A673 (cell line): ENCODE results near the gene ARHGEF28. TPM values are rescaled to one million over a fixed set of nuclear protein-coding genes. Genes with fewer than 3 reads are reported as not detected.

Experiments used
- BruUV-seq: library from RNA; stranded (reverse); fragments of 400-500 nt; replicated peaks from 2 replicates; lab custom pipeline; 2021; lab: Mats Ljungman, UMichigan
- CTCF ChIA-PET: fragments of 300-600 bp; sonication (Branson Sonifier 250); formaldehyde crosslinking; loops from one replicate; lab custom pipeline; 2022; ENCODE audit warnings: antibody characterized with exemption; lab: Charles Lee
- POLR2A ChIA-PET: fragments of 300-600 bp; sonication (Branson Sonifier 250); formaldehyde crosslinking; loops from one replicate; lab custom pipeline; 2022; ENCODE audit warnings: antibody characterized with exemption; ENCODE audit not compliant: low non-redundant PET; lab: Charles Lee
- DNase-seq: peaks from one replicate; pipeline ENCODE4 v3.0.0-alpha.2; 2015; ENCODE audit warnings: low spot score
- H3K27ac ChIP-seq: fragments of 200-600 bp; sonication (generic); 2 replicates; pipeline ENCODE4 v1.5.1; 2016; ENCODE audit warnings: mixed run types, low read depth, mild to moderate bottlenecking, mixed read lengths, antibody characterized with exemption, low read length; ENCODE audit not compliant: poor library complexity, severe bottlenecking
- H3K27me3 ChIP-seq: fragments of 200-600 bp; sonication (generic); replicated peaks from 2 replicates; pipeline ENCODE4 v1.6.1; 2017; ENCODE audit warnings: mixed run types, low read depth, mild to moderate bottlenecking, mixed read lengths, antibody characterized with exemption, low read length; ENCODE audit not compliant: insufficient read depth, poor library complexity
- H3K36me3 ChIP-seq: fragments of 200-600 bp; sonication (generic); 2 replicates; pipeline ENCODE4 v1.6.1; 2016; ENCODE audit warnings: mixed run types, mild to moderate bottlenecking, mixed read lengths, antibody characterized with exemption, low read length; ENCODE audit not compliant: insufficient read depth, poor library complexity, severe bottlenecking
- H3K4me1 ChIP-seq: fragments of 200-600 bp; sonication (generic); 2 replicates; pipeline ENCODE4 v1.6.1; 2017; ENCODE audit warnings: mixed run types, mild to moderate bottlenecking, mixed read lengths, antibody characterized with exemption, low read length; ENCODE audit not compliant: insufficient read depth, poor library complexity, severe bottlenecking
- H3K4me3 ChIP-seq: fragments of 200-600 bp; sonication (generic); 2 replicates; pipeline ENCODE4 v1.5.1; 2016; ENCODE audit warnings: low read depth, mixed run types, mild to moderate bottlenecking, mixed read lengths, low read length; ENCODE audit not compliant: poor library complexity, severe bottlenecking
- H3K9me3 ChIP-seq: fragments of 200-600 bp; sonication (generic); 2 replicates; pipeline ENCODE4 v1.6.1; 2016; ENCODE audit warnings: mixed run types, low read depth, mild to moderate bottlenecking, mixed read lengths, antibody characterized with exemption, low read length; ENCODE audit not compliant: poor library complexity, severe bottlenecking
- EZH2 ChIP-seq: fragments of 200-600 bp; sonication (generic); IDR thresholded peaks from 2 replicates; pipeline ENCODE4 v1.6.1; 2017; ENCODE audit warnings: borderline replicate concordance, low read depth, mild to moderate bottlenecking, mixed read lengths, antibody characterized with exemption, low read length; ENCODE audit not compliant: poor library complexity, severe bottlenecking
- intact Hi-C: fragments of 100-400 bp; cut with micrococcal nuclease; formaldehyde crosslinking; loops from one replicate; pipeline ENCODE4 v1.10.0; 2022; ENCODE audit not compliant: unreplicated experiment
- total RNA-seq: library from RNA; stranded (reverse); gene quantifications from 2 replicates; pipeline ENCODE4 v1.2.3, GENCODE V29; 2021
- TF ChIP-seq, protein P1 (sequence below): fragments of 300-800, 200-600 bp; sonication (generic); conservative IDR thresholded peaks from 2 replicates; pipeline ENCODE4 v1.5.1; 2017; ENCODE audit warnings: low read depth, mild to moderate bottlenecking, antibody characterized with exemption, low read length, moderate library complexity, mixed read lengths

Gene ARHGEF28
- total RNA-seq, 1 experiment from 2014 or later, result 3.4 TPM

DNA sequence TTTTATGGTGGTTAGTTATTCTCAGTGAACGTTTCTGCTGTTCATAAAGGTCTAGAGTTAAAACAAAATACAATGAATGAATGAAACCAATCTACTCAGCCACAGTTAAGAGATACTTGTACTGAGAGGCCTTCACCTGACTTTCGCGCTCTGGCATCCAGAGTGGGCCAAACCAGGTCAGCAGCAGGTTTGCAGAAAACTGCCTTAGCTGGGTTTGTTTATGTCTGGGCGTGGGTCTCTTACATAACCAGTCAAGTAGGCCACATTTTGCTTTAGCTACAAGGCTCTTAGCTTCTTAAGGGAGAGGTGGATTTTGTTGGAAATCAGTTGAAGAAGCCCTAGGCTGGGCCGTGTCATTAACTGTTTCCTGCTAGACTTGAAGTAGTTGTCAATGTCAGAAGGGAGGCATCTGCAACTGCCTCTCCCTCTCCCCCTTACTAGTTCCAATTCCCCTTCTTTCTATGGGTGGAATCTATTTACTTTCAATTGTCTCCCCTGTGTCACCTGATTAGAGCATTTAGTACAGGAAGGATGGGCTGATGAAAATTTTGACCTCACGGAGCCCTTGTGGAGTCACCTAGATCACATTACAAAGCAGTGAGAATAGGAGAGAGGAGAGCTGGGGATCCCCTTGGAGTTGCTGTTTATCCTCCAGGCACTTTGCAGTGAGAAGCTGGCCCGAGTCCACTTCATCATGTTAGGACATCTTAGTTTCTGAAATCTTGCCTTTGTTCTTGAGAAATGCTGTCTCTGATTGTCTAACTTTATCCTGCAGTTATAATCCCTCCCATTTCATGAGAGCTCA is 200.5 kb downstream of the ARHGEF28 start:
- Histone ChIP-seq H3K27ac (no peak overlapping the region), H3K9me3 (no peaks in the 10 kb centered on the region), H3K27me3 (no peaks in the 10 kb centered on the region), H3K4me1 (no peaks in the 10 kb centered on the region), H3K36me3 (no peaks in the 10 kb centered on the region), H3K4me3 (no peak overlapping the region)
- ChIA-PET POLR2A (no interaction called here), CTCF (no interaction called here)
- DNase-seq, result no peak
- no peak for TF ChIP-seq EZH2
- TF ChIP-seq, protein P1, sequence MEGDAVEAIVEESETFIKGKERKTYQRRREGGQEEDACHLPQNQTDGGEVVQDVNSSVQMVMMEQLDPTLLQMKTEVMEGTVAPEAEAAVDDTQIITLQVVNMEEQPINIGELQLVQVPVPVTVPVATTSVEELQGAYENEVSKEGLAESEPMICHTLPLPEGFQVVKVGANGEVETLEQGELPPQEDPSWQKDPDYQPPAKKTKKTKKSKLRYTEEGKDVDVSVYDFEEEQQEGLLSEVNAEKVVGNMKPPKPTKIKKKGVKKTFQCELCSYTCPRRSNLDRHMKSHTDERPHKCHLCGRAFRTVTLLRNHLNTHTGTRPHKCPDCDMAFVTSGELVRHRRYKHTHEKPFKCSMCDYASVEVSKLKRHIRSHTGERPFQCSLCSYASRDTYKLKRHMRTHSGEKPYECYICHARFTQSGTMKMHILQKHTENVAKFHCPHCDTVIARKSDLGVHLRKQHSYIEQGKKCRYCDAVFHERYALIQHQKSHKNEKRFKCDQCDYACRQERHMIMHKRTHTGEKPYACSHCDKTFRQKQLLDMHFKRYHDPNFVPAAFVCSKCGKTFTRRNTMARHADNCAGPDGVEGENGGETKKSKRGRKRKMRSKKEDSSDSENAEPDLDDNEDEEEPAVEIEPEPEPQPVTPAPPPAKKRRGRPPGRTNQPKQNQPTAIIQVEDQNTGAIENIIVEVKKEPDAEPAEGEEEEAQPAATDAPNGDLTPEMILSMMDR, result no peak
- intact Hi-C loops, result no loop called here
- BruUV-seq, result no TSS peak

GRCh38 chr5:73827106-73827450 is 201.1 kb downstream of the ARHGEF28 start:
- no TSS peak for BruUV-seq

DNA sequence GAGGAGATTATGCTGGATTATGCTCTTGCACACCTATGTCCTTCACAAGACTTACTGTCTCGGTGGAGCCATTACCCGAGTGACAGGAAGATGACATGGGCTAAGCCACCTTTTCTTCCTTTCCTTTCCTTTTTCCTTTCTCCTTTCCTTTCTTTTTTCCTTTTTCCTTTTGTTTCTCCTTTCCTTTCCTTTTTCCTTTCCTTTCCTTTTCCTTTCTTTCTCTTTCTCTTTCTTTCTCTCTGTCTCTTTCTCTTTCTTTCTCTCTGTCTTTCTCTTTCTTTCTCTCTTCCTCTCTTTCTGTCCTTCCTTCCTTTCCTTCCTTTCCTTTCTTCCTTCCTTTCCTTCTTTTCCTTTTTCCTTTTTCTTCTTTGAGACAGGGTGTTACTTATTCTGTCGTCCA is 202.5 kb downstream of the ARHGEF28 start:
- intact Hi-C loops, result no loop called here
- Histone ChIP-seq H3K27ac (no peak overlapping the region), H3K9me3 (no peaks in the 10 kb centered on the region), H3K27me3 (no peaks in the 10 kb centered on the region), H3K4me3 (no peak overlapping the region), H3K4me1 (no peaks in the 10 kb centered on the region), H3K36me3 (no peaks in the 10 kb centered on the region)
- ChIA-PET POLR2A (no interaction called here), CTCF (no interaction called here)
- no TSS peak for BruUV-seq
- TF ChIP-seq, protein P1, result no peak
- no peak for TF ChIP-seq EZH2
- no peak for DNase-seq

More at GRCh38 chr5:73827106-73827450, 201.1 kb downstream of the ARHGEF28 start:
- H3K4me1 ChIP-seq, result no peaks in the 10 kb centered on the region
- intact Hi-C loops, result no loop called here
- TF ChIP-seq, protein P1, result no peak
- TF ChIP-seq EZH2, result no peak
- H3K27ac ChIP-seq, result no peak overlapping the region
- ChIA-PET POLR2A (no interaction called here), CTCF (no interaction called here)
- no peak overlapping the region for H3K4me3 ChIP-seq
- no peaks in the 10 kb centered on the region for H3K36me3 ChIP-seq
- DNase-seq, result no peak
- H3K9me3 ChIP-seq, result no peaks in the 10 kb centered on the region
- no peaks in the 10 kb centered on the region for H3K27me3 ChIP-seq
